HK-2 (cell line): ENCODE data around the gene PSMF1.
"Not testable (repeated sequence)": the region's sequence is repeated elsewhere in the genome, so short reads cannot be mapped to it uniquely, and the experiment has no call there.

ENCODE experiments used
- DNase-seq: peaks from one replicate; pipeline ENCODE4 v3.0.0-alpha.2; 2018; ENCODE audit not compliant: unreplicated experiment

Gene PSMF1

GRCh38 chr20:1215386-1216170 lies 97.2 kb downstream of the PSMF1 start:
- DNase-seq: no peak

- not testable (repeated sequence) for DNase-seq
Measured at GRCh38 chr20:1216527-1217427, 98.4 kb downstream of the PSMF1 start.
